ENCODE data around the gene PLXNA3.

DNA sequence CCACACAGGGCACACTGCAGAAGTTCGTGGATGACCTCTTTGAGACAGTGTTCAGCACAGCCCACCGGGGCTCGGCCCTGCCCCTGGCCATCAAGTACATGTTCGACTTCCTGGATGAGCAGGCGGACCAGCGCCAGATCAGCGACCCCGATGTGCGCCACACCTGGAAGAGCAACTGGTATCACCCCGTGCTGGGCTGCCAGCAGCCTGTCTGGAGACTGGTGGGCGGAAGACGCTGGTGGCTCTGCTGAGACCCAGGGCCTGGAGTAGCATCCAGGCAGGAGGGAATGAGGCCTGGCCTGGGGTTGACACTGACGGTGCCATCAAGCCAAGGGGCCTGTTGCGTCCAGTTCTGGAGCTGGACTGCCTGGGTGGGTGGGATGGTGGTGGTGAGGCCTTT, 12.4 kb downstream of the PLXNA3 start:
- TF ChIP-seq POLR2A (IDR thresholded peaks at IDR 0.05) (no peak), CTCF (IDR thresholded peaks at IDR 0.05) (no peak)

Data from adrenal gland (tissue), 5 donors.